Activated naive CD8-positive, alpha-beta T cell treated with anti-CD3 and anti-CD28 coated beads, Interleukin-2, amount 10 ng/mL, durations not matched to agents 7 days and 5 days (primary cell): Measurements from ENCODE around the gene SPTBN1. TPM values are rescaled to one million over a fixed set of nuclear protein-coding genes. Genes with fewer than 3 reads are reported as not detected.

Experiments
- ATAC-seq: fragments of 150-1000 bp; cut with Tn5 transposase; one replicate; pipeline ENCODE4 v1.10.0; 2021; ENCODE audit warnings: low read depth, moderate library complexity
- POLR2A ChIA-PET: fragments of 350-600 bp; sonication (Branson Sonifier 250); formaldehyde crosslinking; loops from one replicate; lab custom pipeline; 2021; ENCODE audit warnings: antibody characterized with exemption; lab: Charles Lee
- DNase-seq: peaks from one replicate; pipeline ENCODE4 v3.0.0; 2021
- H3K27ac Mint-ChIP-seq: one replicate; pipeline ENCODE4 v1.8.0; 2022; ENCODE audit warnings: mild to moderate bottlenecking, mixed read lengths
- H3K27me3 Mint-ChIP-seq: one replicate; pipeline ENCODE4 v1.8.0; 2022; ENCODE audit warnings: mild to moderate bottlenecking, moderate library complexity, mixed read lengths
- H3K36me3 Mint-ChIP-seq: one replicate; pipeline ENCODE4 v1.8.0; 2021; ENCODE audit warnings: mild to moderate bottlenecking, mixed read lengths
- H3K4me1 Mint-ChIP-seq: one replicate; pipeline ENCODE4 v1.8.0; 2021; ENCODE audit warnings: mixed read lengths
- H3K4me3 Mint-ChIP-seq: one replicate; pipeline ENCODE4 v1.8.0; 2022; ENCODE audit warnings: mild to moderate bottlenecking, moderate library complexity, mixed read lengths
- H3K9me3 Mint-ChIP-seq: one replicate; pipeline ENCODE4 v1.8.0; 2021; ENCODE audit warnings: mixed read lengths
- total RNA-seq, 2 experiments: library from RNA; stranded (reverse); gene quantifications; one replicate each; pipeline ENCODE4 v1.2.3, GENCODE V29; 2021

Gene SPTBN1
- total RNA-seq, 2 experiments from 2014 or later = 120 to 127 TPM

DNA sequence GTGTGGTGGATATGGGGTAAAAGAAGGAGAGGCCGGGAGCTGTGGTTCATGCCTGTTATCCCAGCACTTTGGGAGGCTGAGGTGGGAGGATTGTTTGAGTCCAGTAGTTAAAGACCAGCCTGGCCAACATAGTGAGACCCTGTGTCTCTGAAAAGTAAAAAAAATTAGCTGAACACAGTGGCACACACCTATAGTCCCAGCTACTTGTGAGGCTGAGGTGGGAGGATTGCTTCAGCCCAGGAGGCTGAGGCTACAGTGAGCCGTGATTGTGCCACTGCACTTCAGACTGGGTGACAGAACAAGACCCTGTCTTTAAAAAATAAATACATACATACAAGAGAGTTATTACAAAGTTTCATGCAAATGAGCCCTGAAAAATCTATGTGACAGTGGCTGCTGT is 80.6 kb downstream of the SPTBN1 start:
- no peak overlapping the region for H3K4me3 Mint-ChIP-seq
- DNase-seq = no peak
- no peak for ATAC-seq
- no peaks in the 10 kb centered on the region for H3K36me3 Mint-ChIP-seq
- H3K27ac Mint-ChIP-seq = no peak overlapping the region
- H3K4me1 Mint-ChIP-seq = no peaks in the 10 kb centered on the region
- no peaks in the 10 kb centered on the region for H3K9me3 Mint-ChIP-seq
- peaks cover 6% of the 10 kb centered on the region for H3K27me3 Mint-ChIP-seq
- POLR2A ChIA-PET = no interaction called here

DNA sequence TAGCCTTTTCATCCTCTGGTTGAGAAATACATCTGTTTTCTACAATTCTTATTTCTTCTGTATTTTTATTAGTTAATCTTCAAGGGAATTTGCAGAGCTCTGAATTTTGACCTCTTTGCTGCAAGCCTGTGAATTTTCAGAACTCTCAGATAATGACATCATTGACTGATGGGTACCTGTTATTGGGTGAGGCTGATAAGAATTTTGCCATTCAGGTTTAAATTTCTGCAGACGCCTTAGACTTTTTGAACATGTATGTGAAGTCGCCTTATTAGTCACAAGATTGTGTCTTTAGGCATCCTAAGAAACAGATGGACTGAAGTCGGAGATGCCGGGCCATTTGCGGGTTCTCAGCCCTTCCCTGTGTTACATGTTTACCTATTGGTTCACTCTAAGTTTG is 82.4 kb downstream of the SPTBN1 start:
- Mint-ChIP-seq H3K27me3 (peaks cover 6% of the 10 kb centered on the region), H3K4me1 (peaks cover 2% of the 10 kb centered on the region), H3K4me3 (no peak overlapping the region), H3K9me3 (no peaks in the 10 kb centered on the region), H3K36me3 (no peaks in the 10 kb centered on the region), H3K27ac (no peak overlapping the region)
- no peak for ATAC-seq
- DNase-seq = no peak
- POLR2A ChIA-PET = no interaction called here

DNA sequence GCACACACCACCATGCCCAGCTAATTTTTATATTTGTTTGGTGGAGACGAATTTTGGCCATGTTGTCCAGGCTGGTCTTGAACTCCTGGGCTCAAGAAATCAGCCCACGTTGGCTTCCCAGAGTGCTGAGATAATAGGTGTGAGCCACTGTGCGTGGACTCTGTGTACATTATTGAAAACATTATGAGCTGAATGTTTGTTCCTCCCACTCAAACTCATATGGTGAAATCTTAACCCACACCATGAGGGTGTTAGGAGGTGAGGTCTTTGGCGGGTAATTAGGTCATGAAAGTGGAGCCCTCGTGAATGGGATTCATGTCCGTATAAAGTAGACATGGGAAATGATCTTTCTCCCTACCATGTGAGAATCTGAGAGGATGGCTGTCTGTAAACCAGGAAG is 83.6 kb downstream of the SPTBN1 start:
- Mint-ChIP-seq H3K4me1 (peaks cover 2% of the 10 kb centered on the region), H3K27ac (no peak overlapping the region), H3K4me3 (no peak overlapping the region), H3K36me3 (no peaks in the 10 kb centered on the region), H3K9me3 (no peaks in the 10 kb centered on the region), H3K27me3 (peaks cover 4% of the 10 kb centered on the region)
- POLR2A ChIA-PET = no interaction called here
- ATAC-seq = no peak
- DNase-seq = no peak

DNA sequence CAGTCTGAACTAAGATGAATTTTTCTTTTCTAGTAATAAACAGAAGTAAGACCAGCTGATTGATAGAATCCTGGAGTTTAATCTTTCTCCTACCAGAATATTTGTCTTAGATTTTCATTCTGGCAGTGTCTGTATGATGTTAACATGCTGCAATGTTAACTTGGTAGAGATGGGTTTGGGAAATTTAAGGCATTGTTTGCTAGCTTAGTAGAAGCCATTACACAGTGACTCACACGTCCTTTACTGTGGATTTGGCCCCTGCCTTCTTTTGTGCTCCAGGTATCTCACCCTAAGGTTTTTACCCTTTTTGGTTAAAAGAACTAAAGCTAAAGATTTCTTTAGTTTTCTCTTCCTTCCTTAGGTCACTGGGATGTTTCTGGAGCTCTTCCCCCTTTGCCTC is 84.1 kb downstream of the SPTBN1 start:
- DNase-seq = no peak
- H3K9me3 Mint-ChIP-seq = no peaks in the 10 kb centered on the region
- H3K27ac Mint-ChIP-seq = no peak overlapping the region
- H3K4me1 Mint-ChIP-seq = peaks cover 2% of the 10 kb centered on the region
- POLR2A ChIA-PET = no interaction called here
- no peak overlapping the region for H3K4me3 Mint-ChIP-seq
- H3K36me3 Mint-ChIP-seq = no peaks in the 10 kb centered on the region
- peaks cover 2% of the 10 kb centered on the region for H3K27me3 Mint-ChIP-seq
- no peak for ATAC-seq

DNA sequence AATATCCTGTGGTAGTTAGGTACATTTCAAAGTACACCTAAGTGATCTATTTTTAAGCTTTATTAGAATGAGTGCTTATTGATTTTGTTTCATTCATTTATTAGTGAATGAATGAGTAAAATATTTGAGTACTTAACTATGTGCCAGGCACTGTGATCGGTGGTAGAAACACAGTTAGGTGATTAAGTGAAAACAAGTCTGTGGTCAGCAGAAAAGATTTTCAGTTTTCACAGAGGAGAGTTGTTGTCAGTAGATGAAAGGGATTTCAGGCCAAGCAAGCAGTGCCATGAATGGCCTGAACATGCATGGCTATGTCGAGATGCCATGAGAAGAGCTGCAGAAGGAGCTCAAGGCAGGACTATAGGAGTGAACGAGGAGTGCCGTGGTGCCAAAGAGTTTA is 85.9 kb downstream of the SPTBN1 start:
- Mint-ChIP-seq H3K27ac (no peak overlapping the region), H3K9me3 (no peaks in the 10 kb centered on the region), H3K27me3 (no peaks in the 10 kb centered on the region), H3K36me3 (no peaks in the 10 kb centered on the region), H3K4me1 (peaks cover 10% of the 10 kb centered on the region), H3K4me3 (no peak overlapping the region)
- ATAC-seq (no peak), DNase-seq (no peak)
- POLR2A ChIA-PET = no interaction called here

DNA sequence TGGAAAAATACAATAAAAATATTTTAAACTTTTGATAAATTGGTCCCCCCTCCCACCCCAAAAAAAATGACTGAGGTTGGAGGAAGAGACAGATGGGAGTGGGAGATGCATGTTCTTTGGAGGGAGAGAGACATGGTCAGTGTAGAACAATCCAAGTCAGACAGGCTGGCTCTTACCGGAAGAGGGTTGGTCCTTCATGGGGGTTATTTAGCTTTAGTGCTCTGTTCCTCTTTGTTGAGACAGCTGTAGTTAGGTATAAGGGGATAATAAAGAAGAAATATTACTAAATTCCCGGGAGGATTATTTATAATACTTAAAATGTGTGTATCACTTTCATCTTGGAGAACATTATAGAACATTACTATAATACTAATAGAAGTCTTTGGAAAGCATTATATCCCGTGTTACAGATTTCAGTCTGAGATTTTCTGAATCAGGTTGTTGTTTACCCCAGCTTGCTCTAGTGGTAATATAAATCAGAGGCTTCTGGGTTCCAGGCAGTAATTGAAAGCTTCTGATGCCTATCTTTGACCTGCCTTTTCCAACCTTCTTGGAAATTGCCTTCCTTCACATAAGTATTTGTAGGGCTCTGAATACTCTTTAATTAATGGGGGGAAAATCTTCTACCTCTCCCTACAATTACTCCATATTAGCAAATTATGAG is 87.7 kb downstream of the SPTBN1 start:
- no peak for DNase-seq
- H3K27me3 Mint-ChIP-seq = no peaks in the 10 kb centered on the region
- H3K9me3 Mint-ChIP-seq = peaks cover 2% of the 10 kb centered on the region
- no peak overlapping the region for H3K4me3 Mint-ChIP-seq
- ATAC-seq = no peak
- H3K27ac Mint-ChIP-seq = no peak overlapping the region
- H3K36me3 Mint-ChIP-seq = peaks cover 2% of the 10 kb centered on the region
- peaks cover 14% of the 10 kb centered on the region for H3K4me1 Mint-ChIP-seq
- POLR2A ChIA-PET = no interaction called here

DNA sequence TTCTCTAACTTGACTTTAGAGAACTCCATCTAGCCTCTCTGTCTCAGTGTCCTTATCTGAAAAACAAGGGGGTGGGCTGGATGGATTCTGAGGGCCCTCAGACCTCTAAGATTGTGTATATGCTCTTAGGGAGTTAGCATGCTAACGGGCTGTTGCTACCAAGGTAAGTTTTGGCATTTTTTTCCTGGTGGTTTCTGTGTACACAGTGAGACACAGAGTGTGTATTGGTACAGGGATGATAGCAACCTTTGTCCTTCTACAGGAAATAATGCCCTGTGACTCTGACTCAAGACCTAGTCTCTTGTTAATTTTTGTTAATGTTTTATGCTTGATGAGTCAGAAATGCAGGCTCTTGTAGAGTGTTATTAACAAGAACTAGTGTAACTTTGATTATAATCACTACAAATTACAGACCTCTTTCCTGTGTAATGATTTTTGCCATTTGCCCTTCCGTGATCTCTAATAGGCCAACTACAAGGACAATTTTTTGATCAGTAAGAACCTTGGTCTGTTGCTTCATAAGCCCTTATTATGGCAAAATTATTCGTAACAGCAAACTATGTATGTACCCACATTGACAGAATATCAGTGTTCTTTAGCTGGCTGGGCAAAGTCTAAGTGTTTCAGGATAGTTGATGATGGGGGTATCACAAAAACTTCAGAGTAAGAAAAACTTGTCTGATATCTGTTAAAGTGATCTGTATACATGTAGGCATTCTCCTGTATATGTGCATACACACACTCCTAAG is 89.7 kb downstream of the SPTBN1 start:
- Mint-ChIP-seq H3K4me3 (no peak overlapping the region), H3K27ac (no peak overlapping the region), H3K27me3 (peaks cover 2% of the 10 kb centered on the region), H3K4me1 (peaks cover 14% of the 10 kb centered on the region), H3K36me3 (peaks cover 2% of the 10 kb centered on the region), H3K9me3 (peaks cover 2% of the 10 kb centered on the region)
- no peak for DNase-seq
- POLR2A ChIA-PET = interaction anchor here (0.9 to 1.5 kb wide), 2 partner anchors 12 to 16 kb away, joined by 3 to 4 read pairs; no protein-coding TSS in a partner anchor
- no peak for ATAC-seq

DNA sequence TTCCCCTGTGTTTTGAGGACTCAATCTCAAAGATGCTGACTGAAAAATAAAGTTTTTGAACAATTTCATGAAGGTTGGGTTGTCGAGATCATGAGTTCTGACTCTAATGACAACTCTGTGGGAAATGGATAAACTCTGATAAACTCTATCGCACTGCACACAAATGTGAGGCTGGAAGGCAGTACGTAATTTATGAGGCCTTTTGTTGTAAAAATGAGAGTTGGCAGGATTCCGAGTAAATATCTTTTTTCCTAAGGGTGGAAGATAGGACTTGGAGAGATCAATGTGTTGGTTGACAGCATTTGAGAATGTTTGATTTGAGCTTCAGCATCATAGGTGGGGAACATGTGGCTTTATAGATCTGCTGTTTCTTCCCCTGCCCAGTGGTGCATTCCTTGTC is 90.4 kb downstream of the SPTBN1 start:
- H3K4me3 Mint-ChIP-seq = no peak overlapping the region

DNA sequence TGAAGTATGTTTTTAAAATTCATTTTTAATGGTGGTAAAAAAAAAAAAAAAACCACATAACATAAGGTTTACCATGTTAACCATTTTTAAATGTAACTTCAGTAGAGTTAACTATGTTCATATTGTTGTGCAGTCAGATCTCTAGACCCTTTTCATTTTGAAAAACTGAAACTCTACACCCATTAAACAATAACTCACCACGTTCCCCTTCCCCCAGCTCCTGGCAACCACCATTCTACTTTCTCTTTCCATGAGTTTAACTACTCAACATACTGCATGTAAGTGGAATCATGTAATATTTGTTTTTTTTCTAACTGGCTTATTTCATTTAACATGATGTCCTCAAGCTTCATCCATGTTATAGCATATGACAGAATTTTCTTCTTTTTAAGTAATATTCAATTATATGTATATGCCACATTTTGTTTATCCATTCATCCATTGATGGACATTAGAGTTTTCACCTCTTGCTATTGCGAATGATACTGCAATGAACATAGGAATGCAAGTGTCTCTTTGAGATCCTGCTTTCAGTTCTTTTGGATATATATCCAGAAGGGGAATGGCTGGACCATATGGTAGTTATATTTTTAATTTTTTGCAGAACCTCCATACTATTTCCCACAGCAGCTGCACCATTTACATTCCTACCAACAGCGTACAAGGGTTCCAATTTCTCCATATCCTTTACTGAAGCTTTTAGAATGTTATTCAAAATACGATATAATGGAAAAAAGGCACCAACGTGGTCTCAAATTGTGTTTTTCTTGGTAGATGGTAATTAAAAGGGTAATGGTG is 91.0 kb downstream of the SPTBN1 start:
- Mint-ChIP-seq H3K27ac (no peak overlapping the region), H3K36me3 (peaks cover 2% of the 10 kb centered on the region), H3K4me1 (peaks cover 12% of the 10 kb centered on the region), H3K9me3 (peaks cover 2% of the 10 kb centered on the region), H3K27me3 (peaks cover 2% of the 10 kb centered on the region), H3K4me3 (no peak overlapping the region)
- POLR2A ChIA-PET = interaction anchor here (0.9 to 1.5 kb wide), 2 partner anchors 11 to 15 kb away, joined by 3 to 4 read pairs; no protein-coding TSS in a partner anchor
- no peak for DNase-seq
- peak; percentile 33 for ATAC-seq

More for the DNA sequence above, 90.4 kb downstream of the SPTBN1 start:
- peaks cover 14% of the 10 kb centered on the region for H3K4me1 Mint-ChIP-seq
- peaks cover 2% of the 10 kb centered on the region for H3K27me3 Mint-ChIP-seq
- H3K9me3 Mint-ChIP-seq = peaks cover 2% of the 10 kb centered on the region
- no peak for ATAC-seq
- POLR2A ChIA-PET = interaction anchor here (0.9 to 1.5 kb wide), 2 partner anchors 12 to 16 kb away, joined by 3 to 4 read pairs; no protein-coding TSS in a partner anchor
- H3K36me3 Mint-ChIP-seq = peaks cover 2% of the 10 kb centered on the region
- H3K27ac Mint-ChIP-seq = no peak overlapping the region
- no peak for DNase-seq

DNA sequence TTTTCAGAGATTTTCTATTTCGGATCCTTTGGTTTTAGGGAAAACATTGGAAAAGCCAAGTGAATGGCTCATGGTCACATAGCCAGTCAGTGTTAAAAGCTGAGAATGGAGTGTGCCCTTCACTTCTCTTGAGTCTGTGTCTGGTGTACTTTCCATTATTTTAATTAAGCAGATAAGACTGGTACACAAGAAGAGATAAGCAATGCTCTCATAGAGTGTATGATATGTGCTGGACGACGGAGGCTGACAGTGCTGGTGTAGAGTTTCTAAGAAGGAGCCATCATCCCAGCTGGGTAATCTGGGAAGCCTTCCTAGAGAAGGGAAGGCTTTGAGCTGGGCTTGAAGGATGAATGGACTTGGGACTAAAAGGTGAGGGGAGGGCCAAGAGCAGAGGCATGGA is 93.3 kb downstream of the SPTBN1 start:
- H3K4me1 Mint-ChIP-seq = peaks cover 17% of the 10 kb centered on the region
- no peak overlapping the region for H3K4me3 Mint-ChIP-seq
- H3K36me3 Mint-ChIP-seq = peaks cover 2% of the 10 kb centered on the region
- ATAC-seq = no peak
- no peak for DNase-seq
- H3K27ac Mint-ChIP-seq = no peak overlapping the region
- H3K9me3 Mint-ChIP-seq = peaks cover 2% of the 10 kb centered on the region
- POLR2A ChIA-PET = no interaction called here
- peaks cover 2% of the 10 kb centered on the region for H3K27me3 Mint-ChIP-seq

DNA sequence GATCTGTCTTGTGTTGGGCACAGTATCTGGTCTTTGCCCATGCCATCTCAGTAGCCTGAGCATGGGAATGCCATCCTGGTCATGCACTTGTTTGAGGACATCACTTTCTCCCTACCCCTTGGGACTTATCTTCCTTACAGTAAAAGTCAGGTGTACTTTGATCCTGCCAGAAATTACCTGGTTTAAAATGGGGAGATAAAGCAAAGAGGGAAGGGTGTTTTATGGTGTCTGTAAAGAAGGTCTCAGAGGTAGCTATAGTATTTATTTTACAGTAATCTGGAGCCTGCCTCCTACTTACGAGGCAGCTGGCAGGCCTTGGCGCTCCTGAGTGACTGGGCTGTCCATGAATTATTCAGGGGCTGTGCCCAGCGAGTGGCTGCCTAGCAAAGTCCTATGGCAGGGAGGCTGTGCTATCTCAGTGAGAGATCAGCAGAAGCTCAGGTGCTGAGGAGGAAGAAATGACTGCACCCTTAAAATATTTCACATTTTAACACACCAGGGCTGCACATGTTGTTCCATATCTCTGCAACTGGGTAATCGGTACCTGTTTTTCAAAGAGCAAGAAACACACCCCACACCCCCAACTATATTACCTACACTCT is 93.9 kb downstream of the SPTBN1 start:
- ATAC-seq (no peak), DNase-seq (no peak)
- no peak overlapping the region for H3K4me3 Mint-ChIP-seq
- no peak overlapping the region for H3K27ac Mint-ChIP-seq
- H3K27me3 Mint-ChIP-seq = peaks cover 2% of the 10 kb centered on the region
- H3K4me1 Mint-ChIP-seq = peaks cover 17% of the 10 kb centered on the region
- POLR2A ChIA-PET = no interaction called here
- peaks cover 2% of the 10 kb centered on the region for H3K36me3 Mint-ChIP-seq
- peaks cover 2% of the 10 kb centered on the region for H3K9me3 Mint-ChIP-seq

DNA sequence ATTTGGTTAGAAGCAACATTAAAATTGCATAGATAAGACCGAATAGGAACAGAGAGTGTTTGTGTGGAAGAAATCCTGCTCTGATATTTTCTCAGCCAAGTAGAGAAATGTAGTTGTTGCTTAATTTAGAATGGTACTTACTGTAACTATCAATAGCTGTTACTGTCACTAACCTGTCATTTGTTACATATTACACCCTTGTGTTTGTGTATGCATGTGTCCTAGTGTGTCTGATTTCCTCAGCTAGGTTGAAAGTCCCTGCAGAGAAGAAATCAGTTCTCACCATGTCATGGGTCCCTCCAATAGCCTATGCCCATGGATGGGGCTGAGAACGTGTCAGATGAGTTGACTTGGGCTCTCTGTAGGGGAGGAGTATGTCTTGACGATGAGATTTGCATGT is 94.4 kb downstream of the SPTBN1 start:
- H3K9me3 Mint-ChIP-seq = peaks cover 2% of the 10 kb centered on the region
- H3K27me3 Mint-ChIP-seq = peaks cover 2% of the 10 kb centered on the region
- peaks cover 17% of the 10 kb centered on the region for H3K4me1 Mint-ChIP-seq
- no peak for DNase-seq
- POLR2A ChIA-PET = no interaction called here
- H3K27ac Mint-ChIP-seq = no peak overlapping the region
- ATAC-seq = no peak
- no peak overlapping the region for H3K4me3 Mint-ChIP-seq
- H3K36me3 Mint-ChIP-seq = peaks cover 2% of the 10 kb centered on the region

DNA sequence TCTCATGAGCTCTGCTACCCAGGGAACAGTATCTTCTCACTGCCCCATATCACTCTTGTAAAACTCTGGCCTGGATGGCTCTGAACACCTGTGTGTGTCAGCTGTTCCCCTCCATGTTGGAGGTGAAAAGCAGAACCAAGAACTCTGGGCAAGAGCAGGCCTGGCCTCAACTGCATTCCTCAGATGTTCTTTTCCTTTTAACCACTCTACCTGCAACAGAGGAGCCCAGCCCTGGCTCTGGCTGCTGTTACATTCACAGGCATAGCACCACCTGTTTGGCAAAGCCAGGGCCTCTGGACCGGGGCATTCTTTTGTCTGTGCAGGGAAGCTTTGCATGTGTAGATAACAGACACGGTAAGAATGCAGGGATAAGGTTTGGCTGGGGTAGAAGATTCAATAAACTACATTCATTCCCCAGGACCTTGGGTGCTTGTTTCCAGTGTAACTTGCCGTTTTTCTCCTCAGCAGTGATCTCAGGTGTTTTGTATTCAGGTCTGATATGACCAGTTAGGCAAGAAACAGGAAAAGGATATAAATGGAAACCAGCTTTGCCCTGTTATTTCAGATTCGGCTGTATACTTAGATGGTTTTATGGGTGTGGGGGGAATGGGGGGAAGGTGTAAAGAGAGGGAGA is 95.1 kb downstream of the SPTBN1 start:
- DNase-seq (no peak), ATAC-seq (no peak)
- H3K27ac Mint-ChIP-seq = no peak overlapping the region
- H3K9me3 Mint-ChIP-seq = peaks cover 2% of the 10 kb centered on the region
- no peak overlapping the region for H3K4me3 Mint-ChIP-seq
- H3K36me3 Mint-ChIP-seq = peaks cover 2% of the 10 kb centered on the region
- peaks cover 16% of the 10 kb centered on the region for H3K4me1 Mint-ChIP-seq
- H3K27me3 Mint-ChIP-seq = peaks cover 2% of the 10 kb centered on the region
- POLR2A ChIA-PET = no interaction called here
